Stomach (tissue), 9 donors: ENCODE measurements around the gene SNAP47. TPM values are rescaled to one million over a fixed set of nuclear protein-coding genes. Genes with fewer than 3 reads are reported as not detected.

Experiments
- DNase-seq, 2 donors: peaks; one replicate each; pipeline versions ENCODE4 v3.0.0 to v3.0.0-alpha.2; 2013 to 2019
- H3K27ac ChIP-seq, 5 donors: fragments of 200-600 bp in 4 of 5; sonication (generic) in 4 of 5; one replicate each; pipeline ENCODE4 v1.5.1; 2013 to 2019; ENCODE audit warnings: mild to moderate bottlenecking in 1 of 5, moderate library complexity in 1 of 5
- H3K27me3 ChIP-seq, 3 donors: fragments of 200-600 bp; sonication (generic); one replicate each; pipeline ENCODE4 v1.5.1; 2017 to 2019; ENCODE audit warnings: mixed run types in 1 of 3
- H3K36me3 ChIP-seq, 4 donors: fragments of 200-600 bp; sonication (generic); 1 replicate in 3 of 4; 2 replicates in 1 of 4; pipeline ENCODE4 v1.5.1; 2016 to 2019
- H3K4me1 ChIP-seq, 4 donors: fragments of 200-600 bp; sonication (generic); one replicate each; pipeline ENCODE4 v1.5.1; 2016 to 2019
- H3K4me3 ChIP-seq, 4 donors: fragments of 200-600 bp; sonication (generic) in 3 of 4; one replicate each; pipeline ENCODE4 v1.5.1; 2016 to 2019; ENCODE audit warnings: mild to moderate bottlenecking in 1 of 4
- H3K9me3 ChIP-seq, 4 donors: fragments of 200-600 bp; sonication (generic); one replicate each; pipeline ENCODE4 v1.5.1; 2016 to 2019
- EP300 ChIP-seq: sonication (generic); formaldehyde crosslinking; IDR thresholded peaks from one replicate; pipeline ENCODE4 v1.6.1; 2017; ENCODE audit warnings: antibody characterized with exemption
- POLR2A ChIP-seq, 4 donors: fragments of 450-650 bp; IDR thresholded peaks; one replicate each; pipeline ENCODE4 v1.6.1; 2016; ENCODE audit warnings: antibody characterized with exemption in 4 of 4, control low read depth in 2 of 4, mild to moderate bottlenecking in 1 of 4, moderate library complexity in 1 of 4
- POLR2AphosphoS5 ChIP-seq, 3 donors: sonication (generic); formaldehyde crosslinking; IDR thresholded peaks; one replicate each; pipeline ENCODE4 v1.6.1; 2016; ENCODE audit warnings: antibody characterized with exemption in 3 of 3
- WGBS, 5 donors: extraction: QIAGEN DNeasy Blood & Tissue Kit in 3 of 5; methylation state at CpG; one replicate each; pipeline versions ENCODE4 v1.1.5 to v1.1.7; 2013 to 2018; 5-methylcytosine and 5-hydroxymethylcytosine counted together
- intact Hi-C: fragments of 100-400 bp; cut with DNase I; formaldehyde crosslinking; loops from one replicate; pipeline ENCODE4 v1.15.1; 2023; ENCODE audit warnings: low total_unique reads
- polyA plus RNA-seq, 3 donors: library from polyadenylated mRNA; stranded (reverse); fragments of 200-250 nt; gene quantifications; one replicate each; pipeline ENCODE4 v1.2.3, GENCODE V29; 2013
- total RNA-seq, 5 donors: library from RNA; depleted of rRNA; stranded (reverse); fragments of >200 nt; gene quantifications; one replicate each; pipeline versions ENCODE4 v1.1.0 to v1.2.3, GENCODE V29; 2014 to 2016
- TF ChIP-seq, protein P1 (sequence below), 7 experiments: fragments of 450-650 bp in 4 of 7; fragments of 200-600 bp in 3 of 7; sonication (generic) in 3 of 7; IDR thresholded peaks; one replicate each; pipeline ENCODE4 v1.5.1; 2016 to 2019; ENCODE audit warnings: antibody characterized with exemption in 7 of 7, control low read depth in 2 of 7, mild to moderate bottlenecking in 1 of 7
- donor health status: healthy with polysubstance abuse.
- donor health status: Bipolar disorder and iron deficiency.
- donor health status: healthy.

The SNAP47 gene
- total and polyA plus RNA-seq, 8 donors, result 13.7 to 117 (median 27.3) TPM

DNA sequence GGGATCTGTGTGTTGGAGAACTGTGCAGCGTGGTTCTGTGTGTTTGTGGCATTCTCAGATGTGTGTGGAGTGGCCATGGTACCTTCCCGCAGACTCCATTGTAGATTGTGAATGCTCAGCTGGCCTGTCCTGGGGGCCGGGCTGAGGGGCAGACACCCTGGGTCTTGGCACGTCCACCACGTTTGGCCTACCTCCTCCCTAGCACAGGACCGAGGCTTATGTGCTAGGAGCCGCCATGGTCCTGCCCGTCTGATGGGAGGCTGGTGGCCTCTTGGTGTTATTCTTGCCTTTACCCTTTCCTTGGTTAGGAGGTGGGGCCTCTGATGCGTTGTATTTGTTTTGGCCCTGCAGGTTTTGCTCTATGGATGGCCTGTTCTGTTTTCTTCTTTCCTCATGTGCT lies 25.1 kb downstream of the SNAP47 start:
- peaks cover 15 to 77% (median 41%) of the 10 kb centered on the region in 4 donors for H3K4me1 ChIP-seq

DNA sequence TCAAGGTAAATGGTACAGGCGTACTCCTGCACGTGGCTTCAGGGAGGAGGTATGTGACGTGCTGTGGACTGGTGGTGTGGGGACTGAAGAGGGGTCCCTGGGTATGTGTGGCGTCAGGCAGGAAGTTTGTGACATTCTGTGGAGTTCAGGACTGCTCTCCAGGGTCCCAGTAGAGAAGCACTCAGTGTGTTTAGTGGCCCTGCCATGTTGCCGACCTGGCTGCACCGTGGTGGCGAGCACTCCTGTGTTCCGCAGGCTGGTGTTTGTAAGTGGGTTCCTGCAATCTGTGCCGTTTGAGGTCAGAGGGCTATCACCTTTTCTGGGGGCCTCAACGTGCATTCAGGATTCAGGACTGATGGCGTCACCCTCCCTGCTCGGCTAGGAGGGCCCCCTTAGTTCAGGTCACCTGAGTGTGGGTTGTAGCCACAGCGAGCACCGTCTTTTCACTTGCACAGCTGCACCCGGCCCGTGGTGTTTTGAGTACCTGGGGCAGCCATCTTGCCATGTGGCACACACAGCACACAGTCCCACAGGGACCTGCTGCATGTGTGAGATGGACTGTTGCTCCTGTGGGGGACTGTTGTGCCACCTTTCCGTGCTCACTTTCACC lies 26.5 kb downstream of the SNAP47 start:
- TF ChIP-seq EP300 (no peak), POLR2A (IDR thresholded peaks at IDR 0.05) (no peak), POLR2AphosphoS5 (IDR thresholded peaks at IDR 0.05) (no peak)
- TF ChIP-seq, protein P1, sequence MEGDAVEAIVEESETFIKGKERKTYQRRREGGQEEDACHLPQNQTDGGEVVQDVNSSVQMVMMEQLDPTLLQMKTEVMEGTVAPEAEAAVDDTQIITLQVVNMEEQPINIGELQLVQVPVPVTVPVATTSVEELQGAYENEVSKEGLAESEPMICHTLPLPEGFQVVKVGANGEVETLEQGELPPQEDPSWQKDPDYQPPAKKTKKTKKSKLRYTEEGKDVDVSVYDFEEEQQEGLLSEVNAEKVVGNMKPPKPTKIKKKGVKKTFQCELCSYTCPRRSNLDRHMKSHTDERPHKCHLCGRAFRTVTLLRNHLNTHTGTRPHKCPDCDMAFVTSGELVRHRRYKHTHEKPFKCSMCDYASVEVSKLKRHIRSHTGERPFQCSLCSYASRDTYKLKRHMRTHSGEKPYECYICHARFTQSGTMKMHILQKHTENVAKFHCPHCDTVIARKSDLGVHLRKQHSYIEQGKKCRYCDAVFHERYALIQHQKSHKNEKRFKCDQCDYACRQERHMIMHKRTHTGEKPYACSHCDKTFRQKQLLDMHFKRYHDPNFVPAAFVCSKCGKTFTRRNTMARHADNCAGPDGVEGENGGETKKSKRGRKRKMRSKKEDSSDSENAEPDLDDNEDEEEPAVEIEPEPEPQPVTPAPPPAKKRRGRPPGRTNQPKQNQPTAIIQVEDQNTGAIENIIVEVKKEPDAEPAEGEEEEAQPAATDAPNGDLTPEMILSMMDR (IDR thresholded peaks at IDR 0.05), result no peak
- no peaks in the 10 kb centered on the region for H3K9me3 ChIP-seq
- peak overlapping the region in 2 of 5 donors; percentile 50 to 80 for H3K27ac ChIP-seq
- 77 to 87% (median 85%) methylated on average over 12 to 17 of the region's 17 CpGs for WGBS, 5 donors
- intact Hi-C loops, result loop anchor here (5.0 kb wide), 1 partner anchor 186 kb away; the partner anchor contains the start of gene WNT9A
- H3K4me1 ChIP-seq, result peaks cover 15 to 72% (median 43%) of the 10 kb centered on the region in 4 donors
- H3K27me3 ChIP-seq, result no peaks in the 10 kb centered on the region
- H3K4me3 ChIP-seq, result no peak overlapping the region
- peaks cover 12 to 62% (median 55%) of the 10 kb centered on the region in 4 donors for H3K36me3 ChIP-seq
- no peak for DNase-seq

More for the DNA sequence above, 25.1 kb downstream of the SNAP47 start:
- DNase-seq, result no peak
- no peak overlapping the region for H3K4me3 ChIP-seq
- WGBS, 5 donors, result 77 to 90% (median 87%) methylated on average over 9 of the region's 9 CpGs
- TF ChIP-seq, protein P1 (IDR thresholded peaks at IDR 0.05), result no peak
- TF ChIP-seq POLR2A (IDR thresholded peaks at IDR 0.05) (no peak), EP300 (no peak), POLR2AphosphoS5 (IDR thresholded peaks at IDR 0.05) (no peak)
- no peaks in the 10 kb centered on the region for H3K9me3 ChIP-seq
- H3K36me3 ChIP-seq, result peaks cover 12 to 61% (median 55%) of the 10 kb centered on the region in 4 donors
- peak overlapping the region in 3 of 5 donors; percentile 35 to 86 (median 67) for H3K27ac ChIP-seq
- H3K27me3 ChIP-seq, result no peaks in the 10 kb centered on the region
- intact Hi-C loops, result loop anchor here (5.0 kb wide), 1 partner anchor 187 kb away; the partner anchor contains the start of gene WNT9A

DNA sequence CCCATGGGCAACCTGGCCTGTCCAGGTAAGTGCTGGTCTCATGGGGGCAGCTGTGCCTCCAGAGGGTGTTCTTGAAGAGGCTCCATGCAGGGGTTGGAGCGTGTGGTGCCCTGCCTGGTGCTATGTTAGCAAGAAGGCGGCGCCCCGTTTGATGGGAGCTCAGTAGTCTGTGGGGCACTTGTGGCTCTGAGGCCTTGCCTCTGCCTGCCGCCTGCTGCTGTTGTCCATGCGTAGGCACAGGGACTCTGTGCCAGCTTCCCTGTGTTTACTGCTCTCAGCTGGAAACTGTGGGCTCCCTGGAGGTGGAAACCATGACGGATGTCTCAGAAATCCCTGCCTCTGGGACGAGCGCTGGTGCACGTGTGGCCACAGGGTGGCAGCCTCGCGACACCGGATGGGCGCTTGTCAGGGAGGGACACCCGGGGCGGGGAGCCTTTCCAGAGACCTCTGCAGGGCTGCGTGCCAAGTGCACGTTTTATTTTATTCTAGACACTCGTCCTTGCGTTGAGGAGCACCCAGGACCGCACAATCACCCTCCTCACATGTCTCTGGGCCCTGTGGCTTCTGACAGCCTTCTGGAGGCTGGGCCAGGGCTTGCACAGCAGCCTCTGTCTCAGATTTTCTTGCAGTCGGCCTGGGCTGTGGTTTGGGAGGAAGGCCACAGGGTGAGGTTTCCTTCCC lies 27.1 kb downstream of the SNAP47 start:
- TF ChIP-seq EP300 (no peak), POLR2AphosphoS5 (IDR thresholded peaks at IDR 0.05) (peak; percentile 70 to 89 (median 79)), POLR2A (IDR thresholded peaks at IDR 0.05) (no peak)
- TF ChIP-seq, protein P1 (IDR thresholded peaks at IDR 0.05), result peak in 5 of 7 experiments; percentile 80 to 87 (median 85)
- peaks cover 15 to 74% (median 44%) of the 10 kb centered on the region in 4 donors for H3K4me1 ChIP-seq
- intact Hi-C loops, result loop anchor here (5.0 kb wide), 1 partner anchor 185 kb away; the partner anchor contains the start of gene WNT9A
- H3K4me3 ChIP-seq, result no peak overlapping the region
- WGBS, 5 donors, result 3 to 18% (median 16%) methylated on average over 18 to 22 of the region's 22 CpGs
- DNase-seq, result peak; percentile 88 to 94
- H3K27me3 ChIP-seq, result no peaks in the 10 kb centered on the region
- H3K36me3 ChIP-seq, result peaks cover 19 to 65% (median 60%) of the 10 kb centered on the region in 4 donors
- no peaks in the 10 kb centered on the region for H3K9me3 ChIP-seq
- H3K27ac ChIP-seq, result peak overlapping the region in 2 of 5 donors; percentile 50 to 80

DNA sequence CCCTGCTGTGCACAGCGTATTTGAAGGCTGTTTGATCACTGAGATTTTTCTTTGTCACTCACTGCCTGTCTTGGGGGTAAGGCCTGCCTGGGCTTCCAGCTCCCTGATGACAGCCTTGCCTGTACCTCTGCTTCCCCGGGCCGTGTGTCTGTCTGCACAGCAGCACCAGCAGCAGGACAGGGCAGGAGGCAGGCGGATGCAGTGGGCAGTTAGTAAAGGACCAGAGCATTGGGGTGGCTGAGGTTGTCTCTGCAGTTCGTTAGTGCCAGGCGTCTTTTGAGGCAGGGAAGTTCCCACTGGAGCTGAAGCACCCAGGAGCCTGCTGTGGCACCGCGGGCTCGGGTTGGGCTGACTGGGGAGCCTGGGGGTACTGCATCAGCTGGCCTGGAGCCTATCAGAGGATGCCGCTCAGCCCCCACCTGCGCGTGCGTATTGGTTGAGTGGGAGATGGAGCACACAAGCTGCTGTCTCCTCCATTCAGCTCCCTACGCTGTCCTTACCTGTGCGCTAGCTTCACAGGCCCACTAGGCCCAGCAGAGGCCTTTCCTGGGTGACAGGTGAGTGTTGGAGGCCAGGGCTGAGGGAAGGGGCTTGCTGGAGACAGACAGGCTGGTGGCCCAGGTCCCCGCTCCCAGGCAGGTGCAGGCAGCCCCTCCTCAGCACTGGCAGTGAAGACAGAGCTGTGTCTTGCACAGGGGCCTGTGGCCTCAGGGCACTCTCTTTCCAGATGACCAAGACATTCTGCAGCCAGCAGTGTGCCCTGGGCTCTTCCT lies 28.2 kb downstream of the SNAP47 start:
- TF ChIP-seq EP300, result no peak
- TF ChIP-seq POLR2A (IDR thresholded peaks at IDR 0.05), result no peak
- TF ChIP-seq, protein P1 (IDR thresholded peaks at IDR 0.05), result no peak
- TF ChIP-seq POLR2AphosphoS5 (IDR thresholded peaks at IDR 0.05), result no peak
- H3K27ac ChIP-seq, result peak overlapping the region in 1 of 5 donors; percentile 80
- H3K27me3 ChIP-seq, result no peaks in the 10 kb centered on the region
- 94 to 99% (median 95%) methylated on average over 15 to 16 of the region's 16 CpGs for WGBS, 5 donors
- intact Hi-C loops, result loop anchor here (5.0 kb wide), 1 partner anchor 184 kb away; the partner anchor contains the start of gene WNT9A
- peaks cover 30 to 76% (median 70%) of the 10 kb centered on the region in 4 donors for H3K36me3 ChIP-seq
- no peaks in the 10 kb centered on the region for H3K9me3 ChIP-seq
- no peak for DNase-seq
- no peak overlapping the region for H3K4me3 ChIP-seq
- H3K4me1 ChIP-seq, result peaks cover 15 to 71% (median 40%) of the 10 kb centered on the region in 4 donors
